MM.1S (cell line): ENCODE data around the gene MED13L.

Experiments
- DNase-seq: peaks from one replicate; pipeline ENCODE4 v3.0.0-alpha.2; 2015
- H2AFZ ChIP-seq: fragments of 300-600 bp; sonication (generic); 2 replicates; pipeline ENCODE4 v1.6.0; 2016; ENCODE audit warnings: antibody characterized with exemption, low read length
- H3F3A ChIP-seq: fragments of 300-600 bp; sonication (generic); 2 replicates; pipeline ENCODE4 v1.6.1; 2016; ENCODE audit warnings: mild to moderate bottlenecking, antibody characterized with exemption, low read length, moderate library complexity, mixed read lengths; ENCODE audit not compliant: insufficient read depth
- H3K27ac ChIP-seq: fragments of 300-600 bp; sonication (generic); 2 replicates; pipeline ENCODE4 v1.5.1; 2016; ENCODE audit warnings: mild to moderate bottlenecking, low read length
- H3K27me3 ChIP-seq: fragments of 300-600 bp; sonication (generic); replicated peaks from 2 replicates; pipeline ENCODE4 v1.6.0; 2016; ENCODE audit warnings: low read length; ENCODE audit not compliant: insufficient read depth
- H3K36me3 ChIP-seq: fragments of 300-600 bp; sonication (generic); replicated peaks from 2 replicates; pipeline ENCODE4 v1.6.1; 2016; ENCODE audit warnings: mild to moderate bottlenecking, low read length, mixed read lengths; ENCODE audit not compliant: insufficient read depth
- H3K4me1 ChIP-seq: fragments of 300-600 bp; sonication (generic); 2 replicates; pipeline ENCODE4 v1.6.1; 2016; ENCODE audit warnings: low read length, mixed read lengths
- H3K4me2 ChIP-seq: fragments of 300-600 bp; sonication (generic); 2 replicates; pipeline ENCODE4 v1.6.0; 2016; ENCODE audit warnings: low read depth, low read length
- H3K4me3 ChIP-seq: fragments of 300-600 bp; sonication (generic); 2 replicates; pipeline ENCODE4 v1.5.1; 2016; ENCODE audit warnings: low read length, mixed read lengths
- H3K79me2 ChIP-seq: fragments of 300-600 bp; sonication (generic); 2 replicates; pipeline ENCODE4 v1.6.1; 2016; ENCODE audit warnings: mixed run types, low read length, mixed read lengths
- H3K9ac ChIP-seq: fragments of 300-600 bp; sonication (generic); 2 replicates; pipeline ENCODE4 v1.6.1; 2016; ENCODE audit warnings: low read length, mixed read lengths
- H3K9me2 ChIP-seq: fragments of 300-600 bp; sonication (generic); replicated peaks from 2 replicates; pipeline ENCODE4 v1.6.1; 2016; ENCODE audit warnings: mild to moderate bottlenecking, low read length, mixed read lengths; ENCODE audit not compliant: insufficient read depth
- H3K9me3 ChIP-seq: fragments of 300-600 bp; sonication (generic); replicated peaks from 2 replicates; pipeline ENCODE4 v1.6.1; 2016; ENCODE audit warnings: mild to moderate bottlenecking, low read length, mixed read lengths; ENCODE audit not compliant: insufficient read depth
- H4K20me1 ChIP-seq: fragments of 300-600 bp; sonication (generic); 2 replicates; pipeline ENCODE4 v1.6.1; 2016; ENCODE audit warnings: mild to moderate bottlenecking, low read length, moderate library complexity, mixed read lengths; ENCODE audit not compliant: insufficient read depth
- CTCF ChIP-seq: fragments of 300-600 bp; sonication (generic); IDR thresholded peaks from 2 replicates; pipeline ENCODE4 v1.5.1; 2016; ENCODE audit warnings: antibody characterized with exemption, low read length, mixed read lengths
- EZH2 ChIP-seq: fragments of 300-600 bp; sonication (generic); optimal IDR thresholded peaks from 2 replicates; pipeline ENCODE3; 2017; ENCODE audit warnings: low read depth, mild to moderate bottlenecking, antibody characterized with exemption, low read length, mixed read lengths
- EZH2phosphoT487 ChIP-seq: fragments of 300-600 bp; sonication (generic); IDR thresholded peaks from 2 replicates; pipeline ENCODE4 v1.6.1; 2018; ENCODE audit warnings: antibody characterized with exemption, low read length

MED13L gene

GRCh38 chr12:116141833-116142162, 135.7 kb downstream of the MED13L start:
- H3K9me3 ChIP-seq, result no peaks in the 10 kb centered on the region
- no peak overlapping the region for H3K4me2 ChIP-seq
- no peaks in the 10 kb centered on the region for H3F3A ChIP-seq
- no peak for DNase-seq
- H3K9me2 ChIP-seq, result no peaks in the 10 kb centered on the region
- TF ChIP-seq CTCF, result no peak
- TF ChIP-seq EZH2, result no peak
- TF ChIP-seq EZH2phosphoT487, result no peak
- H3K4me3 ChIP-seq, result no peak overlapping the region
- H3K4me1 ChIP-seq, result no peaks in the 10 kb centered on the region
- H3K9ac ChIP-seq, result no peak overlapping the region
- peaks cover 95% of the 10 kb centered on the region for H3K79me2 ChIP-seq
- no peaks in the 10 kb centered on the region for H3K36me3 ChIP-seq
- no peak overlapping the region for H3K27ac ChIP-seq
- H4K20me1 ChIP-seq, result peaks cover 40% of the 10 kb centered on the region
- no peak overlapping the region for H2AFZ ChIP-seq
- H3K27me3 ChIP-seq, result no peaks in the 10 kb centered on the region

- H2AFZ ChIP-seq, result no peak overlapping the region
- H3K4me3 ChIP-seq, result no peak overlapping the region
- DNase-seq, result no peak
- H4K20me1 ChIP-seq, result peaks cover 42% of the 10 kb centered on the region
- peaks cover 95% of the 10 kb centered on the region for H3K79me2 ChIP-seq
- H3K9me3 ChIP-seq, result no peaks in the 10 kb centered on the region
- no peaks in the 10 kb centered on the region for H3F3A ChIP-seq
- no peaks in the 10 kb centered on the region for H3K9me2 ChIP-seq
- no peaks in the 10 kb centered on the region for H3K27me3 ChIP-seq
- H3K9ac ChIP-seq, result no peak overlapping the region
- no peak overlapping the region for H3K27ac ChIP-seq
- TF ChIP-seq CTCF, result no peak
- TF ChIP-seq EZH2phosphoT487, result no peak
- no peak for TF ChIP-seq EZH2
- H3K36me3 ChIP-seq, result no peaks in the 10 kb centered on the region
- H3K4me1 ChIP-seq, result no peaks in the 10 kb centered on the region
- no peak overlapping the region for H3K4me2 ChIP-seq
Measured at GRCh38 chr12:116141110-116141832, 136.2 kb downstream of the MED13L start.

GRCh38 chr12:116140529-116140928, 137.0 kb downstream of the MED13L start:
- no peak for DNase-seq
- Histone ChIP-seq H3K9me3 (no peaks in the 10 kb centered on the region), H3K27me3 (no peaks in the 10 kb centered on the region), H3K4me2 (no peak overlapping the region), H3K4me1 (no peaks in the 10 kb centered on the region), H3K27ac (no peak overlapping the region), H3K9ac (no peak overlapping the region), H3K36me3 (no peaks in the 10 kb centered on the region), H3K9me2 (no peaks in the 10 kb centered on the region), H4K20me1 (peaks cover 44% of the 10 kb centered on the region), H3K79me2 (peaks cover 93% of the 10 kb centered on the region), H3K4me3 (no peak overlapping the region), H3F3A (no peaks in the 10 kb centered on the region), H2AFZ (no peak overlapping the region)
- TF ChIP-seq EZH2phosphoT487 (no peak), EZH2 (no peak), CTCF (no peak)
